Measurements from ENCODE around the gene DUSP10. TPM values are rescaled to one million over a fixed set of nuclear protein-coding genes. Genes with fewer than 3 reads are reported as not detected.

DUSP10 gene
- polyA plus RNA-seq, 1 experiment = 35.9 TPM

DNA sequence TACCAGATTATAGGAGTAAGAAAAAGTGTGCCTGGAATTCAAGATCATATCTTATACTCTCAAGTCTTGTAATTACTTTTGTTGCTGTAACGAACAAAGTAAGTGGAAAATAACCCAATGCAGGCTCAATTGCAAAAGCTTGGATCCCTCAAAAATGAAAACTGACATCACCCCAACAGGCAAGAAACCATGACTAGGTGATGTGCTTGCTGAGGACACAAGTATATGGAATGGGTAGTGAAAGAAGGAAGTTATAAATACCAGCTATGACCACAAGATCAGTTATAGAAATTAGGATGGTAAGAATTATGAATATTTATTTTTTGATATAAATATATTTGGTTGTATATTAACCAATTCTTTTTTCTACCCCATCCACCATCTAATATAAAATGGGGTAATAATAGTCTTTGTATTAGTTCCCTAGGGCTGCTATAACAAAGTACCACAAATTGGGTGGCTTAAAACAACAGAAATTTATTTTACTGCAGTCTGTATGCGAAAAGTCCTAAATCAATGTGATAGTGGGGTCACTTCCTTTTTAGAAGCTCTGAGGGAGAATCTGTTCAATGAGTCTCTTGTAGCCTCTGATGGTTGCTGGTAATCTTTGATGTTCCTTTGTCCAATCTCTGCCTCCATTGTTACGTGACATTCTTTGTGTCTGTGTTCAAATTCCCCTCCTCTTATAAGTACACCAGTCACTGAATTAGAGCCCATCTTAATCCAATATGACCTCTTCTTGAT, 45.0 kb downstream of the DUSP10 start:
- no peaks in the 10 kb centered on the region for H3K9me3 ChIP-seq (ENCODE audit: control insufficient read depth, insufficient read depth, low read length)
- POLR2A ChIA-PET = interaction anchor here (0.5 kb wide), 1 partner anchor 1424 kb away, joined by 3 read pairs; the partner anchor contains the start of gene RAB3GAP2
- TF ChIP-seq, protein P1, sequence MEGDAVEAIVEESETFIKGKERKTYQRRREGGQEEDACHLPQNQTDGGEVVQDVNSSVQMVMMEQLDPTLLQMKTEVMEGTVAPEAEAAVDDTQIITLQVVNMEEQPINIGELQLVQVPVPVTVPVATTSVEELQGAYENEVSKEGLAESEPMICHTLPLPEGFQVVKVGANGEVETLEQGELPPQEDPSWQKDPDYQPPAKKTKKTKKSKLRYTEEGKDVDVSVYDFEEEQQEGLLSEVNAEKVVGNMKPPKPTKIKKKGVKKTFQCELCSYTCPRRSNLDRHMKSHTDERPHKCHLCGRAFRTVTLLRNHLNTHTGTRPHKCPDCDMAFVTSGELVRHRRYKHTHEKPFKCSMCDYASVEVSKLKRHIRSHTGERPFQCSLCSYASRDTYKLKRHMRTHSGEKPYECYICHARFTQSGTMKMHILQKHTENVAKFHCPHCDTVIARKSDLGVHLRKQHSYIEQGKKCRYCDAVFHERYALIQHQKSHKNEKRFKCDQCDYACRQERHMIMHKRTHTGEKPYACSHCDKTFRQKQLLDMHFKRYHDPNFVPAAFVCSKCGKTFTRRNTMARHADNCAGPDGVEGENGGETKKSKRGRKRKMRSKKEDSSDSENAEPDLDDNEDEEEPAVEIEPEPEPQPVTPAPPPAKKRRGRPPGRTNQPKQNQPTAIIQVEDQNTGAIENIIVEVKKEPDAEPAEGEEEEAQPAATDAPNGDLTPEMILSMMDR (IDR thresholded peaks at IDR 0.05; ENCODE audit: low read depth, low read length) = no peak
- no peak overlapping the region for H3K27ac ChIP-seq (ENCODE audit: low read depth, low read length)
- DNase-seq (ENCODE audit: low read depth, low spot score) = no peak
- H3K27me3 ChIP-seq (ENCODE audit: control insufficient read depth, insufficient read depth, low read length) = no peaks in the 10 kb centered on the region
- CTCF ChIA-PET = interaction anchor here (0.6 to 1.3 kb wide), 3 partner anchors 153 to 759 kb away, joined by 3 to 5 read pairs (median 3); no protein-coding TSS in a partner anchor
- H3K4me3 ChIP-seq (ENCODE audit: low read depth, low read length) = no peak overlapping the region

- Histone ChIP-seq H3K27ac (ENCODE audit: low read depth, low read length) (no peak overlapping the region), H3K27me3 (ENCODE audit: control insufficient read depth, insufficient read depth, low read length) (no peaks in the 10 kb centered on the region), H3K4me3 (ENCODE audit: low read depth, low read length) (no peak overlapping the region), H3K9me3 (ENCODE audit: control insufficient read depth, insufficient read depth, low read length) (no peaks in the 10 kb centered on the region)
- POLR2A ChIA-PET = no interaction called here
- TF ChIP-seq, protein P1 (IDR thresholded peaks at IDR 0.05; ENCODE audit: low read depth, low read length) = no peak
- DNase-seq (ENCODE audit: low read depth, low spot score) = no peak
- CTCF ChIA-PET = no interaction called here
Observed at GRCh38 chr1:221696027-221696426, 45.9 kb downstream of the DUSP10 start.

DNA sequence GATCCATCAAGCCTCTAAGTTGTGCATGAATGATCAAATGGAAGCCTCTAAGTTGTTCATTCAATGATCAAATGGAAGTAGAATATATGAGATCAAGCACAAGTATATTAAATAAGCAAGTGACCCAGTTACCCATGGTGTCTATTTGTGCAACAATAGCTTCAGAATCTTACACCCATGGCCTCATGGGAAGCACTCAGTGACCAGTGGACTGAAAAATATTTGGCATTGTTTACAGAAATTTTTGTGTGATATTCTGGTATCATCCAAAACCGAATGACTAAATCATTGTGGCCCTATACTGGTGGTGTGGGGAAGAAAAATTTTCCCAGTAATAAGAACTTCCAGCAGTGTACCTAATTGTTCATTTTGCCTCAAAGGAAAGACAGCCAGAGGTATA, 46.6 kb downstream of the DUSP10 start:
- no peak overlapping the region for H3K4me3 ChIP-seq (ENCODE audit: low read depth, low read length)
- no peak overlapping the region for H3K27ac ChIP-seq (ENCODE audit: low read depth, low read length)
- no peaks in the 10 kb centered on the region for H3K9me3 ChIP-seq (ENCODE audit: control insufficient read depth, insufficient read depth, low read length)
- ChIA-PET POLR2A (no interaction called here), CTCF (no interaction called here)
- TF ChIP-seq, protein P1 (IDR thresholded peaks at IDR 0.05; ENCODE audit: low read depth, low read length) = no peak
- DNase-seq (ENCODE audit: low read depth, low spot score) = no peak
- H3K27me3 ChIP-seq (ENCODE audit: control insufficient read depth, insufficient read depth, low read length) = no peaks in the 10 kb centered on the region

DNA sequence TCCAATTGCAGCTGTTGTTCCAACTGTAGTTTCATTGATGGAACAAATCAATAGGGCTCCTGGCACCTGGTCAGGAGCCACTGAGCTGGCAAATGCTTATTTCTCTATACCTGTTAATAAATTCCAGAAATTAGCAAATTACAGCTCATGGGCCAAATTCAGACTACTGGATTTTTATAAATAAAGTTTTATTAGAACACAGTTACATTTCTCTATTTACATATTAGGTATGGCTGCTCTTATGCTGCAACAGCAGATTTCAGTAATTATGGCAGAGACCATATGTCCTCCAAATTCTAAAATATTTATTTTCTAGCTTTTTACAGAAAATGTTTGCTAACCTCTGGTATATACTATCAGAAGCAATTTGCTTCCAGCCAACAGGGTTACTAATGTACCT, 47.8 kb downstream of the DUSP10 start:
- TF ChIP-seq, protein P1 (IDR thresholded peaks at IDR 0.05; ENCODE audit: low read depth, low read length) = no peak
- ChIA-PET CTCF (no interaction called here), POLR2A (no interaction called here)
- H3K27ac ChIP-seq (ENCODE audit: low read depth, low read length) = no peak overlapping the region
- no peaks in the 10 kb centered on the region for H3K9me3 ChIP-seq (ENCODE audit: control insufficient read depth, insufficient read depth, low read length)
- H3K4me3 ChIP-seq (ENCODE audit: low read depth, low read length) = no peak overlapping the region
- DNase-seq (ENCODE audit: low read depth, low spot score) = no peak
- no peaks in the 10 kb centered on the region for H3K27me3 ChIP-seq (ENCODE audit: control insufficient read depth, insufficient read depth, low read length)

DNA sequence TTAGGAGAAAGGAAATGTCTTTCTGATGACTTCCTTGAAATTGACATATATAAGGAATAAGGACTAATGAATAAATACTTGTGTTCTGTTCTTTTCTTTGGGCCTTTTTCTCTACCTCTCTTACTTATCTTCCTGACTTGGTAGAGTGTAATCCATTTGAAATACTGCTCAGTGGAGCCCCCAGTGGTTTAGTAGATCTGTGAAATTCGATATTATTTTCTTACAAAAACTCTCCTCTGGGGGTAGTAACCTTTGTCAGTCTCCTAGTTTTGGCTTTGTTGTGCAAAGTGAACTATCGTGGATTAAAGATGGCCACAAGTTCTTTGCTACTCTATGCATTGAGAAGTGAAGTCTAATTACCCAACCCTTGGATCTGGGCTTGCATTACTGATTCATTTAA, 48.8 kb downstream of the DUSP10 start:
- H3K9me3 ChIP-seq (ENCODE audit: control insufficient read depth, insufficient read depth, low read length) = no peaks in the 10 kb centered on the region
- H3K27ac ChIP-seq (ENCODE audit: low read depth, low read length) = no peak overlapping the region
- DNase-seq (ENCODE audit: low read depth, low spot score) = no peak
- CTCF ChIA-PET = interaction anchor here (1.0 kb wide), 1 partner anchor 34 kb away, joined by 3 read pairs; no protein-coding TSS in a partner anchor
- TF ChIP-seq, protein P1 (IDR thresholded peaks at IDR 0.05; ENCODE audit: low read depth, low read length) = 0 out of 2 replicates have a peak, but pooled peaks have one; percentile 6
- H3K4me3 ChIP-seq (ENCODE audit: low read depth, low read length) = no peak overlapping the region
- H3K27me3 ChIP-seq (ENCODE audit: control insufficient read depth, insufficient read depth, low read length) = no peaks in the 10 kb centered on the region
- POLR2A ChIA-PET = no interaction called here

Measured in AG04450 (cell line).